GM18511 (cell line): ENCODE data around the gene STXBP5.

ENCODE experiments used
- ATAC-seq: cut with Tn5 transposase; IDR thresholded peaks from one replicate; pipeline ENCODE4 v1.9.1; 2021; ENCODE audit warnings: mild to moderate bottlenecking, moderate library complexity; ENCODE audit not compliant: unreplicated experiment

The STXBP5 gene

GRCh38 chr6:147207837-147208754, 3.9 kb downstream of the STXBP5 start:
- no peak for ATAC-seq

- no peak for ATAC-seq
These were observed 5.7 kb downstream of the STXBP5 start for GRCh38 chr6:147209762-147210449.

- ATAC-seq: no peak
These were observed 7.1 kb downstream of the STXBP5 start for GRCh38 chr6:147211349-147211748.

- no peak for ATAC-seq
These were observed 7.6 kb downstream of the STXBP5 start for GRCh38 chr6:147211831-147212230.

- ATAC-seq: no peak
These were observed 8.4 kb downstream of the STXBP5 start for GRCh38 chr6:147212622-147213021.

- no peak for ATAC-seq
These were observed 9.6 kb downstream of the STXBP5 start for GRCh38 chr6:147213772-147214171.

GRCh38 chr6:147214248-147215227, 10.3 kb downstream of the STXBP5 start:
- no peak for ATAC-seq

- ATAC-seq: no peak
These were observed 12.7 kb downstream of the STXBP5 start for GRCh38 chr6:147216915-147217314.

GRCh38 chr6:147217840-147218404, 13.7 kb downstream of the STXBP5 start:
- no peak for ATAC-seq

- ATAC-seq: no peak
These were observed 14.6 kb downstream of the STXBP5 start for GRCh38 chr6:147218797-147219196.

- no peak for ATAC-seq
These were observed 15.2 kb downstream of the STXBP5 start for GRCh38 chr6:147219463-147219862.

- ATAC-seq: no peak
These were observed 16.1 kb downstream of the STXBP5 start for GRCh38 chr6:147220345-147220744.

- ATAC-seq: no peak
These were observed 17.5 kb downstream of the STXBP5 start for GRCh38 chr6:147221739-147222138.

GRCh38 chr6:147222160-147222838, 18.1 kb downstream of the STXBP5 start:
- ATAC-seq: no peak

- no peak for ATAC-seq
These were observed 19.5 kb downstream of the STXBP5 start for GRCh38 chr6:147223736-147224135.

GRCh38 chr6:147226163-147226724, 22.0 kb downstream of the STXBP5 start:
- ATAC-seq: no peak

- no peak for ATAC-seq
These were observed 22.7 kb downstream of the STXBP5 start for GRCh38 chr6:147226877-147227276.

GRCh38 chr6:147227770-147228320, 23.6 kb downstream of the STXBP5 start:
- no peak for ATAC-seq

- no peak for ATAC-seq
These were observed 27.4 kb downstream of the STXBP5 start for GRCh38 chr6:147231589-147231988.
